HG02870 (cell line): Measurements from ENCODE around the gene PRSS21.

Experiments
- ATAC-seq: cut with Tn5 transposase; IDR thresholded peaks from one replicate; pipeline ENCODE4 v1.9.1; 2021; ENCODE audit warnings: mild to moderate bottlenecking, moderate library complexity; ENCODE audit not compliant: unreplicated experiment

Gene PRSS21

DNA sequence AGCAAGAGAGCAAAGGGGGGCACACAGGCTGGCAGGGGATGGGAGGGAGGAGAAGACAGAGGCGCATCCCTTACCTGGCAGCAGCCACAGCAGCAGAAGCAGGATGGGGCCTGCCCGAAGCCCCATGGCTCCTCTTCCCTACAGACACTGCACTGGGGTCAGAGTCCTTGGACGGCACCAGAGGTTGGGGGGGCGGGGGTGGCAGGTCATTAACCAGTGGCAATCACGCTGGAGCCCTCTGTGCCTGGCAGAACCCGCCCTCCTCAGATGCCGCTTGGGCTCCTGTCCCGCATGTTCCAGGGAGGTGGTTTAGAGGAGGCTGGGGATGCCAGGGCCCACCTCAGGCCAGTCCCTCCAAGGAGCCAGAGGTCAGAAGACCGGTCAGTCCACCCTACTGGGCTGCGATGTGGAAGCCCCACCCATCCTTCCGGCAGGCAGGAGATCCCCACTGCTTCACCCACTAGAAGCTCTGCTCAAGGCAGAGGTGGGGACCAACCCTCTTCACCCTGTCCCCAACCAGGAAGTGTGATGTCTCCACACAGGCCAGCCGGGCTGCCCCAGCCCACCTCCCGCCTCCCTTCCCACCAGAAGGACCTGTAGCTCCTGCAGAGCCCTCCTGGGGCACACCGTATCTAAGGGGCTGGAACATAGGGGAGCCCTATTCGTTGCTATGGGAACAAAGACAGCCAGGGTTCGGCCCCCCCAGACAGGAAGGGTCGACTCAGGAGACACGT, 24.7 kb downstream of the PRSS21 start:
- no peak for ATAC-seq

DNA sequence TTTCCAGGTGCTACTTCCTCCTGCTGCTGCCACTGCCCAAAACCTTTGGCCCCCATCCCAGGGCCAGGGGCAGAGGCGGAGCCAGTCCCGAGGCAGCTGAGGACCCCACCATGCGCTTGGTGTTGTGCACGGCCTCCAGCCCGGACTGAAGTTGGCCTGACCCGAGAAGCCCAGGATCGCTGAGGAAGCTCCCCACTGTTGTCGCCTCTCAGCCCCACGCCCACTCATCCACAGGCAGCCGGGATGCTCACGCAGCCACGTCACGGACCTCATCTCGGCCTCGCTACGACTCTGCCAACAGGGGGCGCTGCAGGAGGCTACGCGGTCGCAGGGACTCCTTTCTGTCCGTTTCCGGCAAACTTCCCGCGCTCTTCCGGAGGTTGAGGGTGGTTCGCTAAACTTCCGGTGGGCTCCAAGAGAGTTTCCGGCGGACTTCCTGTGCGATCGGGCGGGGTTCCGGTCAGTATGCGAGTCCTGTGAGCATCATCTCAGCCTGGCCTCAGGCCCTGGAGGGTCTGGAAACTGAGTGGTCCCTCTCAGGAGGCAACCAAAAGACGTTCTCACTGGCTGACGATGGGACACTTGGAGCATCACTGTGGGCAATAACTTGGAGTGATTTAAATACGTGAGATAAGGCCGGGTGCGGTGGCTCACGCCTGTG, 25.4 kb downstream of the PRSS21 start:
- no peak for ATAC-seq

DNA sequence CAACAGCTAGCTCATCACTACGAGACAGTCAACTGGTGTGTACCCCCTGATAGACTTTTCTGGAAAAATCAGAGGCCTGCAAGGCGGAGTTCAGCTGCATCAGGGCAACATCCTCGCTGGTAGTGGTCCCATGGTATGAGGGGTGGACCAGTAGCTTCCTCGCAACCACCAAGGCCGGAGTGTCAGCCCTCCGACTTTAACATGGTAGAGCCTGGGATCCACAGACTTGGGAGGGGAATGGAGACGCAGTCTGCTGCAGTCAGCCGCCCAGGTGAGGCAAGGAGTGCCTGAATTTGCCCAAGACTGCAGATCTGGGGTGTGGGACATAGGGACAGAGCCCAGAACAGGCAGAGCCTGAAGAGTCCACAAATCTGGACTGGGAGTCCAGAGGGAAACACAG, 26.5 kb downstream of the PRSS21 start:
- ATAC-seq, result no peak

DNA sequence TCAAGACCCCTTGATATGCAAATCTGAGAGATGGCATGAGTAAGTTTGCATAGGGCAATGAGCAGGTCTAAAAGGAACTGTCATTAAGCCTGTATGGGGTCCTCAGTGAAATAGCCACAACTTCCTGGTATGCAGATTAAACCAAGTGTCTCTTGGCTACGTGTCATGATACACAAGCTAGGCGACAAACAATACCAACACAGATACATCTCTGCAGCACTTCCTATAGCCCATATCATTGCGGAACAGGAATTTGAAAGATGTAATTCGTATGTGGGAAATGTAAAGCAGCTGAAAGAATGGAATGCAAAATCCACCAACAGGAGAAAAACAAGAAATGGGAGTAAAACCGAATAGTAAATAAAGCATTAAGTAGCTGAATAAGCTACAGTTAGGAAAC, 28.1 kb downstream of the PRSS21 start:
- no peak for ATAC-seq

DNA sequence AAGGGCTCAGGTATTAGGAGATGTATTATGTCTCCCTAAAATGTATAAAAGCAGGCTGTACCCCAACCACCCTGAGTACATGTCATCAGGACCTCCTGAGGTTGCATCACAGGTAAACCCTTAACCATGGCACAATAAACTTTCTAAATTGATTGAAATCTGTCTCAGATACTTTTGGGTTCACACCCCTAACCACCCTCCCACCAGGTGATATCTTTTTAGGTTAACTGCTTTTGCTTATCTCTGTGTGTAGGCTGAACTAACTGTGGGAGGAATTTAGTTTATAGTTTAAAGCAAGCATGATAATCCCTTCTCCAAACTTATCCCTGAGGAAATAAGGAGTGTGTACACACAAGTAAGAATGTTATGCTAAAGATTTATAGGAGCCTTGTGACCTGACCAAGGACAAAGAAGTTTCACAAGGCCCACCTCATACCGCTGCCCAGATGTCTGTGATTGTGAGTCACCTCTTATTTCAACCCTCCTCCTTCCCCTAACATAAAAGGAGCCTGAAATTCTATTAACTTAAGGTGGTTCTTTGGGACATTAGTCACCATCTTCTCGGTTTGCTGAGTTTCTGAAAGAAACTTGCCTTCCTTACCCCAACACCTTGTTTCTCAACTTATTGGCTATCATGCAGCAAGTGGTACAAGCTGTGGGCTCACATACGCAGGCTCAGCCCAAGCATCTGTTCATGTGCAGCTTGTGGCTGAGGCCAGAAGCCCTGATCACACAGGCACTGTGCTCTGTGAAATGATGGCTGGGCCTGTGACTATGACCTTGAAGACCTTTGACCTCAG, 29.7 kb downstream of the PRSS21 start:
- no peak for ATAC-seq

DNA sequence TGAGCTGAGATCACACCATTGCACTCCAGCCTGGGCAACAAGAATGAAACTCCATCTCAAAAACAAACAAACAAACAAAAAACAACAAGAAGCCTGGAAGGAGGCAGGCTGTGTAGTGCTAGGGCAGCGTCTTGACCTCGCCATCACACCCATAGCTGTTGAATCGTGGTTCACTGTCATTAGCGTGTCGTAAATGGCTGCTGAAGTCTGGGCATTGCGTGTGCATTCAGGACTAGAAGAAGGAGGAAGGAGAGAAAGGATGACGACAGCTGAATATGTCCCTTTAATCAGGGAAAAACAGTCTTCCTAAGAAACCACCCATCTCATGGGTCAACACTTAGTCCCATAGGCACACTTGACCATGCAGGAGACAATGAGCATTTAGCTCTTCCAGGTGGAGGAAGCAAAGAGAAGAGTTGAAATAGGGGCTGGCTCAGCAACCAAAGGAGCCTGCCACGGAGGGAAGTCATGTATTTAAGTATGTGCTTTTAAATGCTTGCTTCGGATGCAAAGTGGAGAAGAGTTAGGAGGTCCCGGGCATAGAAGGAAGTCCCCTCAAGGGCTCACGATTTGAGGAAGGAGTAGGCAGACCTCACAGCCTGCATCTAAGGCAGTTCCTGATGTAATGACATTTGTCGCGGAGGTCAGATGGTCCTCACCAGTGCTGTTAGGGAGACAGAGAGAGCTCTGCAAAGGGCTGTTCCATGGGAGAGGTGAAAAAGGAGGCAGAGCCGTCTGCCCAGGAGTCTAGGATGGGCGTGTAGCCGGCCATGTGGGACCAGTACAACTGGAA, 32.1 kb downstream of the PRSS21 start:
- ATAC-seq, result no peak

DNA sequence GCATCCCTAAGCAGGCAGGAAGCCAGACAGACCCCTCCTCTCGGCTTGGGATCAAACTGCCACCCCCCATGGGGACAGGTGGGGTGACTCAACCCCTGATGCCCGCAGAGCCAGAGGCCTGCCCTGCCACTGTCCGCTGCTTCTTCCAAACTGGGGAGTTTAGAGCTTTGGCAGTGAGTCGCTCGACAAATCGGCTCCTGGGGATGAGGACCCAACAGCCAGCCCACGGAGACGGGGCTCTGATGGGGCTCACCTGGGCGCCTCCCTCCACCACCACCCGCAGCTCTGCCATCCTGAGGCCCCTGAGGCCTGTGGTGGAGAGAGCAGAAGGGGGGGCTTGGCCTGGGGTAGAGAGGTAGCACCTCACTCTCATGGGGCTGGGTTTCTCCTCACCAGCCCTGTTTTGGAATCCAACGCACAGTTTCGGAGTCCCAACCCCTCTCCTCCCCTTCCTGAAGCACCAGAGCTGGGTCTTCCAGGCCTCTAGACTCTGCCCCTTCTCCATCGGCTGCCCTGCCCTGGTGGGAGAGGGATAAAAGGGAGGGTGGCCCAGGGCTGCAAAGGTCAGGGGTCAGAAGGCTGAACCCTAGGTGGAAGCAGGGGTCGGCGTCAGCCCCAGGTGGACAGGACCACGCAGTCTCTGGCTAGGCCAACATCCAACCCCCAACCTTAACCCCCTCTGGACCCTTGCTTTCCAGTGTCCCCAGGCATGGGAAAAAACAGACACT, 35.1 kb downstream of the PRSS21 start:
- ATAC-seq, result no peak

DNA sequence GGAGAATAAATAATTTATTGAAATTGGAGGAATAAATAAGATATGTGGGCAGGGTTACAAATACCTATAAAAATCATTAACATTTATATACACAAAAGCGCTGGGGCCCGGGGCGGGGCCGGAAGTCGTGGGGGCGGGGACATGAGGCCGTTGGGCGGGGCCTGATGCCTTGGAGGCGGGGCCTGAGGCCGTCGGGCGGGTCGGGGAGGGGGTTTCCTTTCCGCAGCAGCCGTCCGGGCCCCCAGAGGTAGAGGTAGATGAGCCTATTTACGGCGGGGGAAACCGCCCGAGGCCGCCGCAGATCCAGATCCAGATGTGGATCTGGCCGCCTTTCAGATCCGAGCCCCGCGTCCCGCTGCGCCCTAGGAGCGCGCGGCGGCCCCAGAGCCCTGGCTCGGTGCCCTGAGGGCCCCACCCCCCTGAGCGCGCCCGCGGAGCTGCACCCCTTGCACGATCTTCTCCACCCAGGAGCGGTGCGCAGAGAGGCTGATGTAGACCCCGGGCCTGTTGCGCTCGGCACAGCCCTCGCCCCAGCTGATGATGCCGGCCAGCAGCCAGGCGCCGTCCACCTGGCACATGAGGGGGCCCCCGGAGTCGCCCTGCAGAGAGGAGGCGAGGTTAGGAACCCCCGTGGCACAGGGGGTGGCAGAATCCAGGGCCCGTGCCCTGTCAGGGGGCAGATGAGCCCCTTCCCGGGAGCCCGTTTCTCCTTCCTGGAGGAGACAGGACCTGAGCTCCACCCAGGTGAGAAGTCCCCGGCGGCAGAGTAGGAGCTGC, 35.9 kb downstream of the PRSS21 start:
- ATAC-seq, result no peak

DNA sequence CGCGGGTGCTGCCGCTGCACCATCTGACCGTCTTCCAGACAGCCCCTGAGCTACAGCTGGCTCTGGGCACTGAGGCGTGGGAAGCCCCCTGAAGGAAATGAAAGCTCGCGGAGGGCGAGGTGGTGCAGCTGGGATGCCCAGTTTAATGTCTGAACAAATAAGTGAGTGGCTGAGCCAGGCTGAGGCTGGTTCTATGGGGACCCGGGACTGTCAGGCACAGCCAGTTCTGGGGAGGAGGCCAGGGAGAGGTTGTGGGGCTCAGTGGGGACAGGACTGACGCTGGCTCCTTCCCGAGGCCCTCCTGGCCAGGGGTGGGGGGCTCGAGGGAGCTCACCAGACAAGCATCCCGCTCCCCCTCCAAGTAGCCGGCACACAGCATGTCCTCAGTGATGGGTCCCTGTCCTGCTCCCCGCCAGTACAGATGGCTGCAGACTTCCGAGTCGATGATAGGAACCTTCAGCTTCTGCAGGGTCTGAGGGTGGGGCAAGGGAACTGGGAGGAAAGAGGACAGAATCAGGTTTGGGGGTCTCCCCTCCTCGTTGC, 36.6 kb downstream of the PRSS21 start:
- no peak for ATAC-seq

DNA sequence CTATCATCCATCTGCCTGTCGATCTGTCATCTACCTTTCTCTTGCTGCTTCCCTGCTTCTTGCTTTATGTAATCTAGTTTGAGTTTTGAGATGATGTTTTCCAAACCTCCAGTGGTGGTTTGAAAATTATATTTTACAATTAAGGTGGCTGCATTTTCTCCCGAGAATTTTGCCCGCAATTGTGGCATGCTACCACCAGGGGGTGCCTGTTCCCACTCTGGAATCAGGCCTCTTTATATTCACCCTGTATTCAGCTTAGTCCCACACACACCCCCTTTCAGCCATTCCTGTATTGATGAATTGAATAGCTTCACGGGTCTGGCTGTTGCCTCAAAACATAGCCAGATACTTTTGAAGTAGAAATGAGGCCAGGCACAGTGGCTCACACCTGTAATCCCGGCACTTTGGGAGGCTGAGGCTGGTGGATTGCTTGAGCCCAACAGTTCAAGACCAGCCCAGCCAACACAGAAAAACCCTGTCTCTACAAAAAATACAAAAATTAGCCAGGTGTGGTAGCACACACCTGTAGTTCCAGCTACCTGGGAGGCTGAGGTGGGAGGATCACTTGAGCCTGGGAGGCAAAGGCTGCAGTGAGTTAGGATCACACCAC, 37.8 kb downstream of the PRSS21 start:
- no peak for ATAC-seq

DNA sequence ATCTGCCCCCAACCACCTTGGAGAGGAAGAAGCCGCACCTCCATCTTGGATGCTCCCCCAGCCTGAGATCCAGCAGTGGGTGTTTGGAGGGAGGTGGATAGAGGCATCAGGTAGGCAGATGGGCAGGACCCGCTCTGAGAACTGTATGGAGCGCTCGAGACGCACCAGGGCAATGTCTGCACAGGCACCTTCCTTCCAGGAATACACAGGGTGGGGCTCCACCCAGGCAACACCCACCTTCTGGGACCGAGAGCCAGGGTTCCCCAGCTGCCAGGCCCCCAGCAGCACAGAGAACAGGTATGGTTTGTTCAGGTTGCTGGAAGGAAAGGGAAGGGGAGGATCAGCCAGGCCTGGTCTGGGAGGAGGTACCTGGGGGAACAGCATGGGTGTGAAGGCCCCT, 38.5 kb downstream of the PRSS21 start:
- no peak for ATAC-seq

DNA sequence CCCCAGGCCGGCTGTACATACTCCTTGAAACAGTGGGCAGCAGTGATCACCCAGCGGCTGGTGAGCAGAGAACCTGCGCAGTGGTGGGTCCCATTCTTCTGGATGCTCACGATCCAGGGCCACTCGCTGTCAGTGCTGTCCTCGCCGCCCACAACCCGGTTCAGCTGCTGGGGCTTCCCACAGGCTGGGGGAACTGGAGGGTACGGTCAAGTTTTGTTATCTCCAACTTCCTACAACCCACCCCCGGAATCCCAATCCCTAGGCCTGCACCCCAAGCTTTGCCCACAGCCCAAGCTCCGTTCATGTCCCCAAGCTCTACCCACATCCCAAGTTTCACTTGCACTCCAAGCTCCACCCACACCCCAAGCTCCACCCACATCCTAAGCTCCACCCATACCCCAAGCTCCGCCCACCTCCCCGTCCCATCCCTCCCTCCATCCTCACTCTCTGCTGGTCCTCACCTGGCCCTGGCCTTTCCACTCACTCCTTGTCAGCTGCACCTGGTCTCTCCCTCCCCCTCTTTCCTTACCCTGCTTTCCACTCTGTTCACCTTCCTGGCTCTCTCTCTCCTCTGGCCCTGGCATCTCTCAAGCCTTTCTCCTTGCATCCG, 39.1 kb downstream of the PRSS21 start:
- no peak for ATAC-seq

DNA sequence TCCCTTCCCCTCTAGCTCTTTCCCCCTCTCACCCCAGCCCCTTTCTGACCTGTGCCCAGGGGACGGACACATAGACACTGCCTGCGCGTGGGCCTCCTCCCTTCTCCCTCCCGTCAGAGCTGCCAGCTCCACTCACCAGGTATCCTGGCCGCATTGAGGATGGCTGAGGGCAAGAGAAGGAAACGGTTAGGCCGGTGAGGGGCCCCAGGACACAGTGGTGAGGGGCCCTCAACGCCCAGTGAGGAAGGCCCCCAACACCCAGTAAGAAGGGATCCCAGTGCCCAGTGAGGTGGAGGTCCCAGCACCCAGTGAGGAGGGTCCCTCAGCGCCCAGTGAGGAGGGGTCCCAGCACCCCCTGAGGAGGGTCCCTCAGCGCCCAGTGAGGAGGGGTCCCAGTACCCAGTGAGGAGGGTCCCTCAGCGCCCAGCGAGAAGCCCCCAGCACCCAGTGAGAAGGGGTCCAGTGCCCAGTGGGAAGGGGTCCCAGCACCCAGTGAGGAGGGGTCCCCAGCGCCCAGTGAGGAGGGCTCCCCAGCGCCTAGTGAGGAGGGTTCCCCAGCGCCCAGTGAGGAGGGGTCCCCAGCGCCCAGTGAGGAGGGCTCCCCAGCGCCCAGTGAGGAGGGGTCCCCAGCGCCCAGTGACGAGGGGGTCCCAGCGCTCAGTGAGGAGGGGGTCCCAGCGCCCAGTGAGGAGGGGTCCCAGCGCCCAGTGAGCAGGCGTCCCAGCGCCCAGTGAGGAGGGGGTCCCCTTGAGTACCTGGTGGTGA, 39.8 kb downstream of the PRSS21 start:
- no peak for ATAC-seq

DNA sequence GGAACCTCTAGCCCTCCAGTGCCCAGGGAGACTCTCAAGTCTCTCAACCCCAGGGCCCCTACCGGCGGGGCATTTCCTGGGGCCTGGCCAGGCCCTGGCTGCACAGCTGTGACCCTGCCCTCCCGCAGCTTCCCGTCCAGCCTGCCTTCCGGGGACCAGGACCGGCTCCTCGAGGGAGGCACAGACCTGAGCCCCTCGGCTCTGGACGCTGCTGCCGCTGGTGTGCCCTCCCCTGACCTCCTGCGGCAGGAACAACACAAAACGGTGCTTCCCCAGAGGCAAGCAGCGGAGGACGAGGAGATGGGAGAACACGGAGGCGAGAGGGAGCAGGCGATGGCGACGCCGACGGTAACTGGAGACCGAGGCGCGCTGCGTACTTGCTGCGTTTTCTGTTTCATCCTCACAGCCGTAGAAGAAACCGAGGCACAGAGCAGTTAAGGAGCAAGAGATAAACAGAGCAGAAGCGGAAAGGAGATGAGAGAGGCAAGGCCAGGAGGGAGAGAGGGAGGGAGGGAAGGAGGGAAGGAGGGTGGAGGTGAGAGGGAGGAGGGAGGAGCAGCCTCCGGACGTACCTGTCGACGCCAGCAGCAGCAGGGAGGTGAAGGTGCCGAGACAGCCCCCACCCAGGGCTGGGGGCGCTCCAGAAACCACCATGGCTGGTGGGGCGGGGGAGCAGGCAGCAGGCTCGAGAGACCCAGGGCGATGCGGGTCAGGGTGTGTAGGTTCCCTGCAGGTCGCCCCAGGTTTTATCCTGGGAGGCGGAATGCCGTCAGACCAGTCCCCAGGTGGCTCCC, 40.6 kb downstream of the PRSS21 start, which contains the start of gene PRSS22:
PRSS22 (minus strand) TSS at position 720 of the 794 bp plus-strand sequence; CDS start at position 654, 66 bp downstream.
- ATAC-seq, result no peak

DNA sequence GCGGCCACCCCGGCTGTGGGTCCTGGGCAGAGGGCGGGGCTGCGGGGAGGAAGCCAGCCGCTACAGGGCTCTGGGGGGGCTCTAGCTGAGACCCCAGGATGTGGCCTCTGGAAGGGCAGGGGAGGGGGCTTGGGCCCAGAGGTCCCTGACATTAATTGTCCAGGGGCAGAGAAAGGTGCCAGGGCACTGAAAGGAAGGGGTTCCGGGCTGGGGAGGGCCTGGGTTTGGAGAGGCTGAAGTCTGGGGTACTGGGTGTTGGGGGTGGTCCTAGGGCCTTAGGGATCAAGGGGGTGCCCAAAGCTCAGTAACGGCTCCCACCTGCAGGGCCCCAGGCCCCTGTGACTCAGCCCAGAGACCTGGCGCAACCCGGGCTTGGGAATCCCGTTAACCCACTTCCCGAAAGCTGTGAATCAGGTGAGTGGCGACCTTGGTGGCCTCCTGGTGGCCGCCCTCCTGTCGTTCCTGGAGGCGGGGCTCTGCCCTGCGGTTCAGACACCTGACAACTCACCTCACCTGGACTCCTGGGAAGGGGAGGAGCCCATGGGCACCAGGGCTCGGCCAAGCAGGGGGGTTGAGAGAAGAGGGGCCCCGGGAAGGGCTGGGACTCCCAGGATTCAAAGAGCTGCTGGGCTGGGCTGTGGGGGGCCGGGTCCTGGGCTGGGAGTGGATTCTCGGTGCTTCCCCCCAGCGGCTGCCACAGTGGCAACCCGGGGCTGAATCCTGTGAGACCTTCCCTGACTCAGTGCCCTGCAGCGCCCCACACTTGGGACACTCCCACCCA, 41.4 kb downstream of the PRSS21 start:
- no peak for ATAC-seq

DNA sequence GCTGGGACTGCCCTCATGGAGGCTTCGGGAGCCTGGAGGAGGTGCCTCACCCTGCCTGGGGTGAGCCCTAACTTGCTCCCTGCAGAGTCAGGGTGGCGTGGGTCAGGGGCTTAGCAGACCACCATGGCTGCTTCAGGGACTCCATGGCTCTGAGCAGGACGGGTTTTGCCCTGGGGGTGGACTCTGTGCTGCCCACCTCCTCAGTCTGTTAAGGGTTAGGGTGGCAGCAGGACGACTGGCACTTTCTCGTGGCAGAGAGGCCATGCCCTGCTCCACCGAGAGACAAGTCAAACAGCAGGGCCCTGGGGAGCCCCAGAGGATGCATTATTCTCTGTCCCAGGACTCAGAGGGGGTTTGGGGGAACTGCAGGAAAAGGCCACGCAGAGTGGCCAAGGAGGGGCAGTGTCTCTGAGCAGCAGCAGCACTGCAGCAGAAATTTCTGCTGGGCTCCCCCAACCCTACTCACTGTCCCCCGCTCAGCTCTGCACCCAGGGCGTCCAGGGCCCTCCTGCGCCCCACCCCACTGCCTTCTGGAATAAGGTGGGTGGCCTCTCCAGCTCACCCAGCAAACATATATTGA, 42.7 kb downstream of the PRSS21 start:
- no peak for ATAC-seq
